Gastrocnemius medialis (tissue), 4 donors: ENCODE data around the gene UBR4. TPM values are rescaled to one million over a fixed set of nuclear protein-coding genes. Genes with fewer than 3 reads are reported as not detected.

Experiments used
- ATAC-seq, 2 donors: fragments of 150-250 bp; one replicate each; pipeline ENCODE4 v1.9.1; 2016
- DNase-seq, 2 donors: peaks; one replicate each; pipeline ENCODE4 v3.0.0-alpha.2; 2019
- H3K27ac ChIP-seq, 4 donors: fragments of 200-600 bp; sonication (generic); 1 replicate in 1 of 4; 2 replicates in 3 of 4; pipeline ENCODE4 v1.5.1; 2016 to 2018; ENCODE audit warnings: mild to moderate bottlenecking in 2 of 4, moderate library complexity in 1 of 4
- H3K27me3 ChIP-seq, 3 donors: fragments of 200-600 bp; sonication (generic) in 2 of 3; 1 replicate in 1 of 3; 2 replicates in 2 of 3; pipeline versions ENCODE4 v1.5.1 to v1.6.0; 2016 to 2019; ENCODE audit warnings: mild to moderate bottlenecking in 1 of 3, moderate library complexity in 1 of 3
- H3K36me3 ChIP-seq, 2 donors: fragments of 200-600 bp; sonication (generic) in 1 of 2; one replicate each; pipeline ENCODE4 v1.5.1; 2017 to 2018
- H3K4me1 ChIP-seq, 2 donors: fragments of 200-600 bp; sonication (generic) in 1 of 2; one replicate each; pipeline ENCODE4 v1.5.1; 2016 to 2017; ENCODE audit warnings: mild to moderate bottlenecking in 2 of 2
- H3K4me3 ChIP-seq, 4 donors: fragments of 200-600 bp; sonication (generic) in 3 of 4; 1 replicate in 1 of 4; 2 replicates in 3 of 4; pipeline ENCODE4 v1.5.1; 2016 to 2019; ENCODE audit warnings: mild to moderate bottlenecking in 2 of 4
- H3K9me3 ChIP-seq, 3 donors: fragments of 200-600 bp; sonication (generic) in 2 of 3; 1 replicate in 1 of 3; 2 replicates in 2 of 3; pipeline ENCODE4 v1.5.1; 2016 to 2019
- CTCF ChIP-seq, 5 experiments: fragments of 450-650 bp in 3 of 5; fragments of 200-600 bp in 2 of 5; sonication (generic) in 2 of 5; IDR thresholded peaks in 4 of 5; conservative IDR thresholded peaks in 1 of 5; 1 replicate in 4 of 5; 2 replicates in 1 of 5; pipeline ENCODE4 v1.5.1; 2016 to 2019; ENCODE audit warnings: antibody characterized with exemption in 5 of 5, mild to moderate bottlenecking in 3 of 5, moderate library complexity in 3 of 5
- POLR2A ChIP-seq, 2 donors: fragments of 450-650 bp; IDR thresholded peaks; one replicate each; pipeline ENCODE4 v1.6.1; 2017; ENCODE audit warnings: antibody characterized with exemption in 2 of 2, mild to moderate bottlenecking in 2 of 2, moderate library complexity in 2 of 2
- in situ Hi-C, 4 donors: fragments of 200-750 bp; cut with MboI; loops; one replicate each; pipeline versions ENCODE4 v1.15.0 to v1.8.0; 2017; ENCODE audit warnings: low sequenced_read_pairs in 4 of 4
- intact Hi-C: fragments of 100-400 bp; cut with DNase I; formaldehyde crosslinking; loops from one replicate; pipeline ENCODE4 v1.15.1; 2023; ENCODE audit warnings: low total_unique reads
- total RNA-seq, 4 donors: library from RNA; depleted of rRNA; stranded (reverse); fragments of >200 nt; gene quantifications; one replicate each; pipeline versions ENCODE4 v1.1.0 to v1.2.3, GENCODE V29; 2016

Gene UBR4
- total RNA-seq, 4 donors from 2014 or later = 156 to 293 (median 197) TPM

- intact Hi-C loops = no loop called here
- Histone ChIP-seq H3K36me3 (no peaks in the 10 kb centered on the region), H3K9me3 (no peaks in the 10 kb centered on the region), H3K4me3 (no peak overlapping the region), H3K4me1 (no peaks in the 10 kb centered on the region), H3K27ac (no peak overlapping the region), H3K27me3 (peaks cover 3 to 23% (median 18%) of the 10 kb centered on the region in 3 donors)
- DNase-seq (no peak), ATAC-seq (no peak)
- TF ChIP-seq CTCF (IDR thresholded peaks at IDR 0.05 in 4 of 5, conservative IDR thresholded peaks at IDR 0.05 in 1 of 5) (no peak), POLR2A (IDR thresholded peaks at IDR 0.05) (no peak)
- in situ Hi-C loops = no loop called here
These were observed 180.6 kb downstream of the UBR4 start for GRCh38 chr1:19029191-19030085.

DNA sequence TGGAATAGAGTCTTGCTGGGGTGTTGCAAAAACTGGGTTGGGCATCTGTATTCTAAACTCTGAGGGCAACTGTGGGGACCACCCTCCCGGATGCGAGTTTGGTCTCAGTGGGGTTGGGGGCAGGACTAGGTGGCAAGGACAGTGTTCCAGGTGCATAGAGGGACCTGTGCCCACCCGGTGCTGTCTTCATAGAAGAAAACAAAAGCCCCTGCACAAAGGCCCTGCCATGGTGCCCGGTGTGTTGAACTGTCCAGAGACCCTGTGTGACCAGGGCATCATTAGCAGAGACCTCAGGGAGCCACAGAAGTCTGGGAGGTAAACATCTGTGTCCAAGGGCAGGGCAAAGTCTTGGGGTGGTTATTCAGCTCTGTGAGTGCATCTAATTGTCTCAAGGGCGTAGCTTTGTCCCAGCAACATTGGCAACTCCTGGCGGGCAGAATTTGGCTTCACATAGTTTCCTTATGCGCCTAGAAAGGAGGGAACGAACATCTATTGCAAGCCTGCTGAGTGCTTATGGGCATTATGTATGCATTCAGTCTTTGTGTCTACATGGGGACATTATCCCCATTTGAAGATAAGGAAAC is 181.4 kb downstream of the UBR4 start:
- no peak overlapping the region for H3K4me3 ChIP-seq
- no peaks in the 10 kb centered on the region for H3K36me3 ChIP-seq
- H3K4me1 ChIP-seq = no peaks in the 10 kb centered on the region
- TF ChIP-seq CTCF (IDR thresholded peaks at IDR 0.05 in 4 of 5, conservative IDR thresholded peaks at IDR 0.05 in 1 of 5) (no peak), POLR2A (IDR thresholded peaks at IDR 0.05) (no peak)
- no peak for DNase-seq
- no peaks in the 10 kb centered on the region for H3K9me3 ChIP-seq
- intact Hi-C loops (no loop called here), in situ Hi-C loops (no loop called here)
- ATAC-seq = no peak
- peaks cover 3 to 20% (median 11%) of the 10 kb centered on the region in 3 donors for H3K27me3 ChIP-seq
- no peak overlapping the region for H3K27ac ChIP-seq

DNA sequence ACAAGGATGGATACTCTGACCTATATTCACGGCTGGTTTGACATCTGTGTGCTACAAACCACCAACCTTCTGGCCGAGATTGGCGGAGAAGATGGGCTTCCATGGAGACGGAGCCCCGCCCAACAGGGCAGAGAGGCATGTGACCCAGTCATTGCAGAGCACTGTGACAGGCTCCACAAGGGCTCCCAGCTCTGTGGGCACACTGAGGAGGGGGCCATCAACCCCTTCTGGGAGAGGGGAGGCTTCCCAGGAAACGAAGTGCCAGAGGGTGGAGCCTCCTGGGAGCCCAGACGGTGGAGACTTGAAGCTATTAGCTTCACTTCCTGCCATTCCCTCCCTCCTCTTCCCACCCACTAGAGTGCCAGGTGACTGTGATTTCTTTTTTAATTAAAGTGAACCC is 182.0 kb downstream of the UBR4 start:
- Histone ChIP-seq H3K4me3 (no peak overlapping the region), H3K27me3 (peaks cover 3 to 20% (median 11%) of the 10 kb centered on the region in 3 donors), H3K9me3 (no peaks in the 10 kb centered on the region), H3K4me1 (no peaks in the 10 kb centered on the region), H3K27ac (no peak overlapping the region), H3K36me3 (no peaks in the 10 kb centered on the region)
- DNase-seq (no peak), ATAC-seq (no peak)
- in situ Hi-C loops (no loop called here), intact Hi-C loops (no loop called here)
- no peak for TF ChIP-seq CTCF (IDR thresholded peaks at IDR 0.05 in 4 of 5, conservative IDR thresholded peaks at IDR 0.05 in 1 of 5)
- TF ChIP-seq POLR2A (IDR thresholded peaks at IDR 0.05) = no peak

Other genes starting within 250 kb of the UBR4 start
- gene EMC1, start 41.3 kb upstream of the UBR4 start, total RNA-seq = 10 to 100 TPM; 24.7 to 49.7 (median 43.0) TPM
- 10 to 100 TPM; 19.2 to 28.8 (median 26.7) TPM for gene MRTO4, start 41.5 kb upstream of the UBR4 start, total RNA-seq
- under 1 TPM; 0.17 to 0.61 (median 0.32) TPM for gene AKR7A3, start 78.5 kb upstream of the UBR4 start, total RNA-seq
- 10 to 100 TPM; 45.4 to 80.2 (median 60.2) TPM for gene AKR7A2, start 101.9 kb upstream of the UBR4 start, total RNA-seq
- gene SLC66A1, start 102.1 kb upstream of the UBR4 start, total RNA-seq = 10 to 100 TPM; 13.9 to 30.0 (median 19.3) TPM